Stimulated activated CD4-positive, alpha-beta T cell treated with anti-CD3 and anti-CD28 coated beads, Interleukin-1b, Interleukin-23, amount 100 ng/mL, for 4 hours (primary cell): ENCODE measurements around the gene COL26A1.
"Not testable (repeated sequence)": the region's sequence is repeated elsewhere in the genome, so short reads cannot be mapped to it uniquely, and the experiment has no call there.

Experiments
- DNase-seq, 2 donors: peaks; one replicate each; pipeline ENCODE4 v3.0.0-alpha.2; 2020; ENCODE audit warnings: low read depth in 2 of 2

Gene COL26A1

DNA sequence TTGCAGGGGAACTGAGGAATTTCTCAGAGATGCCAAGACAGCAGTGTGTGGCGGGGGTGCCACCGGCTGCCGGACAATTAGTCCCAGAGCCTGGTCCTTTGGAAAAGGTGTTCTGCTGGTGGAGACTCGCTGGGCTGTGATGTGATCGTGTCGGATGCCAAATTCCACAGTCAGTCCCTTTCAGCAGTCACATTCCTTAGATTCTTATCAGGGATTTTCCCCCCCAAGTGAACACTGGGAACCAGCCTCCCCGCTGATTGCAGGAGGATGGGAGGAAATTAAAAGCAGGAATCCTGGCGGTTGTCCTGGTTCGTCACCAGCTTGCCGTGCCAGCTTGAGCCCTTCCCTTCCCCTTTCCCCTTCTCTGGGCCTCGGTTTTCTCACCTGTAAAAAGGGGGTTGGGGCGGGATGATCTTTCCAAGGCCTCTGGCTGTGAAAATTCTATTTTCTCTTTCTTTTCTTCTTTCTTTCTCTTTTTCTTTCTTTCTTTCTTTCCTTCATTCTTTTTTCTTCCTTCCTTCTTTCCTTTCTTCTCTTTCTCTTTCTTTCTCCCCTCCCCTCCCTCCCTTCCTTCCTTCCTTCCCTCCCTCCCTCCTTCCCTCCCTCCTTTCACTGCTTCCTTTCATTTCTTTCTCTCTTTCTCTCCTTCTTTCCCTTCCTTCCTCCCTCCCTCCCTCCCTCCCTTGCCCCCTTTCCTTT, 39.6 kb downstream of the COL26A1 start:
- DNase-seq = no peak

DNA sequence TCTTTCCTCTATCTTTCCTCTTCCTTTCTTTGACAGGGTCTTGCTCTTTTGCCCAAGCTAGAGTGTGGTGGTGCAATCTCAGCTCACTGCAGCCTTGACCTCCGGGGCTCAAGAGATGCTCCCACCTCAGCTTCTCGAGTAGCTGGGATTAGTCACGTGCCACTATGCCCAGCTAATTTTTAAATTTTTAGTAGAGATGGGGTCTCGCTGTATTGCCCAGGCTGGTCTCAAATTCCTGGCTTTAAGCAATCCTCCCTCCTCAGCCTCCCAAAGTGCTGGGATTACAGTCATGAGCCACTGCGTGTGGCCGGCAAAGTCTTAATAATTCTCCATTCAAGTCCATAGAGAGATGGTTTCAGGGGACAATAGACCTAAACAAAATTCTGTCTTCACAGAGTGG, 40.2 kb downstream of the COL26A1 start:
- DNase-seq = no peak

- DNase-seq = no peak
Observed at GRCh38 chr7:101405474-101406067, 42.9 kb downstream of the COL26A1 start.

DNA sequence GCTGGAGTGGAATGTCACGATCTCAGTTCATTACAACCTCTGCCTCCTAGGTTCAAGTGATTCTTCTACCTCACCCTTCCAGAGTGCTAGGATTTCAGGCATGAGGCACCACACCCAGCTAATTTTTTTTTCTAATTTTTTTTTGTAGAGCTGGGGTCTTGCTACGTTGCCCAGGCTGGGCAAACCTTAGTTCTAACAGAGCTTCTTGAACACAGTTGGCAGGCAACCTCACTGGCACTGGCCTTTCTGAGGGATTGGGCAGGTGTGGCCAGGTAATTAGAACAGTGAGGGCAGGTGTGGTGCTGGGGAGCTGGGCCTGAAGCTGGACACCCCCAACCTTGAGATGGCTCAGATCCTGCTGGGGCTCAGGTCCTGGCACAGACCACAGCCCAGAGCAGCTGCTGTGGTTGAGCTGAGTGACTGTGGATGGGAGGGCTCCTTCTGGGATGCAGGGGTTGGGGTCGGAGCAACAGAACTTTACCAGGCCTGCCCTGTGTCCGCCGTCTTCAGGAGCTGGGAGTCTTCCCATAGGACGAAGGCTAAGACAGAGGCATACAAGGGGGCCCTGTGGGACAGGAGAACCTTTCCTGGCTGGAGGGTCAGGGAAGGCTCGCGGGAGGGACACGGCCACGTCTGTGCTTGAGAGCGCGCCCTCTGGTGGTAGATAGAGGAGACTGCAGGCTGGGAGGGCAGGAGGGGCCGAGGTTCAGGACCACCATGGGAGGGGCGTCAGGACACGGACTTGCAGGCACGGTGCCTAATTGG, 48.2 kb downstream of the COL26A1 start:
- peak; percentile 11 to 14 for DNase-seq

DNA sequence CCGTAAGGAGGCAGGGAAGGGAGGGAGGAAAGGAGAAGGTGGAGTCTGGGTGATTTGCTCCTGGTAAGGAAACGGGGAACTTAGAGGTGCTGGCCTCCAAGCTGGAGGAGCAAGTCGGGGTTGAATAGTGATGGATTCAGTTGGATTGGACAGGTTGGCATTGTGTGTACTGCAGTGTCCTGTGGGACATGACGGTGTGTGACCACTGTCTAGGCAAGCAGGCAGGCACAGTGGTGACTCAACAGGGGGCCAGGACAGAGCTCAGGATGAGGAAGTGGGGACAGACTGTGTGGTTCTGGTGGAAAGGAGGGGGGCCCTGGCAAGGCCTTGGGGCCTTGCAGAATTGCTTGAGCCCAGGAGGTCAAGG, 48.8 kb downstream of the COL26A1 start:
- no peak for DNase-seq

- DNase-seq = no peak
Observed at GRCh38 chr7:101412976-101413375, 50.3 kb downstream of the COL26A1 start.

DNA sequence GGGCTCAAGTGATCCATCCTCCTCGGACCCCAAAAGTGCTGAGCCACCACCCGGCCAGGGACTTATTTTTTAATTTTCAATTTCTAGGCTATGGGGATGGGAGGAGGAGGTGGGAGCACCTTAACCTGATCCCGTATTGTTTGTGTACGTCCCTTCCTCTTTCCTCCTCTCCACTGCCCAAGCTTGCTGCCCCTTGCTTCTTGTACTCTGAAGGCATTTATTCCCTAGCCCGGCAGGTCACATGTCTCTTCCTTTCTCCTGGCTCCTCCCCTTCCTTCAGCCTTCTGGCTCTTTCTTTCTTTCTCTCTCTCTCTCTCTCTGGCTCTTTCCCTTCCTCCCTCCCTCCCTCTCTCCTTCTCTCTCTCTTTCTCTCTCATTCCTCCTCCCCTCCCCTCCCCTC, 56.0 kb downstream of the COL26A1 start:
- no peak for DNase-seq

DNA sequence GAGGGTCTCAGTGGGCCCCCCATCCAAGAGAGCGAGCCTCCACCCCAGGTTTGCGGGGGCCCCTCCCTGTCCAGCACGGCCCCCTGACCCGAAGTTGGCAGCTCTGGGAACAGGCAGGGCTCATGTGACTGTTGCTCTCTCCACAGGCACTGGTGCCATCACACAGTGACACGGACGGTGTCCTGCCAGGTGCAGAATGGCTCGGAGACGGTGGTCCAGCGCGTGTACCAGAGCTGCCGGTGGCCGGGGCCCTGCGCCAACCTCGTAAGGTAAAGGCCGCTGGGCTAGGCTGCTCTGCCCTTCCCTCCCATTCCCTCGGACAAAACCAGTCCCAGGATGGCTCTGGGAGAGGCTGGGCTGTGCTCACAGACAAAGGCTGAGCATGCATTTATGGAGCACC, 57.2 kb downstream of the COL26A1 start:
- no peak for DNase-seq

- DNase-seq = no peak
Observed at GRCh38 chr7:101420436-101420835, 57.8 kb downstream of the COL26A1 start.

DNA sequence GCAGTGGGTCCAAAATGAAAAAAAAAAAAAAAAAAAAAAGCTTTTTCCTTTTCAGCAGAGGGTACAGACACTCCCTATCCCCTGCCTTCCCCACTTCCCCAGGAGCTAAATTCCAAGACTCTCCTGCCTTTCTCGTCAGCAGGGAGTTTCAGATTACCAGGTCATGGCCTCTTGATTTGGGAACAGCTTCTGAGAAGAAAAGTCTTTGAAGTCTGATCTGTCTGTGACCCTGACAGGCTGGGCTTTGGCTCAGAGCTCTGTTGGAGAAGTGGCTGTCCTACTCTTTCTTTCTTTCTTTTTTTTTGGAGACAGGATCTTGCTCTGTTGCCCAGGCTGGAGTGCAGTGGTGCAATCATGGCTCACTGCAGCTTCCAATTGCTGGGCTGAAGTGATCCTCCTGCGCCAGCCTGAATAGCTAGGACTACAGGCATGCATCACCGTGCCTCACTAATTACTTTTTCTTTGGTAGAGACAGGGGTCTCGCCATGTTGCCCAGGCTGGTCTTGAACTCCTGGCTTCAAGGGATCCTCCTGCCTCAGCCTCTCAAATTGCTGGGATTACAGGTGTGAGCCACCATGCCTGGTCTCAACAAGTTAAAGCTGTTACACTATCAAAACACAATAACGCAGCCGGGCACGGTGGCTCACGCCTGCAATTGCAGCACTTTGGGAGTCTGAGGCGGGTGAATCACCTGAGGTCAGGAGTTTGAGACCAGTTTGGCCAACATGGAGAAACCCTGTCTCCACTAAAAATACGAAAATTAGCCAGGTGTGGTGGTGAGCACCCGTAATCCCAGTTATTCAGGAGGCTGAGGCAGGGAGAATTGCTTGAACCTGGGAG, 59.9 kb downstream of the COL26A1 start:
- DNase-seq = no peak

DNA sequence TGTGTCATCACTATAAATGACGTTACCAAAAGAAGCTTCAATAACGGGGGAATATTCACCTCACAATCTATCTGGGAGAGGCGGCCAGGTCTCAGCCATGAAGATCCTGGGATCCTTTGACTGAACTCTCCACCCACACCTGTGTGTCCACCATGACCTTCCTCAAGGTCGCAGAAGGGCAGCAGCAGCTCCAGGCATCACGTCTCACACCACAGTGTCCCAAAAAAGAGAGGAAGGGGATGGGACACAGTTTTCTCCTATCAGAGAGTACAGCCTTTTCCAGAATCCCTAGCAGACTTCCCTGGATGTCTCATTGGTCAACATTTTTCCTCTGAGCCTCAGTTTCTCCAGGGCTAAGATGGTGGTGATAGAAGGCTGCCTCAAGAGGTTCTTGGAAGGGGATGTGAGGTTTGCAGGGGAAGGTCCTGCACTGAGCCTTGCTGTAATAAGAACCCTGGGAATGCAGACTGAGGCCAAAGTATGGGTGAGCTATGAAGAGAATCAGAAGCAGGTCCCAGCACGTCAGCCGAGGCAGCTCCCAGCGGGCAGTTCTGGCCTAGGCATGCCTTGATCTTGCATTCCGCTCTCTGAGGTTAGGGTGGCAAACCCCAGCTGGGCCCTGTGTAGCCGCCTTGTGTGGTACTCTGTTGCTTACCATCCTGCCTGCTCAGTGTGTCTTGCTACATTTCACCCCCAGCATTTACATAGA, 63.8 kb downstream of the COL26A1 start:
- DNase-seq = no peak

DNA sequence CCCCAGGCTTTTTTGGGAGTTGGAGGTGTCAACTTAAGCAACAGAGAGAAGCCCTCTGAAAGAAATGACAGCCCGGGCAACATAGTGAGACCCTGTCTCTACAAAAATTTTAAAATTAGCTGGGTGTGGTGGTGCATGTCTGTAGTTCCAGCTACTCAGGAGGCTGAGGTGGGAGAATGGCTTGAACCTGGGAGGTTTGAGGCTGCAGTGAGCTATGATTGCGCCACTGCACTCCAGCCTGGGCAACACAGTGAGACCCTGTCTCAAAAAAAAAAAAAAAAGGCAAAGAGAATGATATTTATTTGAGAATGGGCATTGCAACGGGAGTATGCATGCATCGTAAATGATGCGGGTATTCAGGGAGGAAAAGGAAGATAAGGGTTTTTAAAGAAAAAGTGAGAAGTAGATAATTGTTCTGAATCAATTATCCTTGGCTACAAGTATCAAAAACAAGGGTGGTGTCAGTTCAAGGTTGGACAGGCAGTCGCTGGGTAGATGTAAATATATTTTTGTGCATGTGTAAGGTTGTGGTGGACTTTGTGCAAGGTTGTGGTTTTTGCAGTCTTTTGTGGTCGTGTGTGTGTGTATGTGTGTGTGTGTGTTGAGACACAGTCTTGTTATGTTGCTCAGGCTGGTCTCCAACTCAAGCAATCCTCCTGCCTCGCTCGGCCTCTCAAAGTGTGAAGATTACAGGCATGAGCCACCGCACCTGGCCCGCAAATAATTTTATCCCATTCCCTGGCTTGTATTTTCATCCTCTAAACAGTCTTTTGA, 65.6 kb downstream of the COL26A1 start:
- no peak for DNase-seq

GRCh38 chr7:101432316-101432715, 69.6 kb downstream of the COL26A1 start:
- DNase-seq = no peak

- no peak for DNase-seq
Observed at GRCh38 chr7:101433688-101434087, 71.0 kb downstream of the COL26A1 start.

- not testable (repeated sequence) for DNase-seq
Observed at GRCh38 chr7:101434155-101434554, 71.5 kb downstream of the COL26A1 start.

DNA sequence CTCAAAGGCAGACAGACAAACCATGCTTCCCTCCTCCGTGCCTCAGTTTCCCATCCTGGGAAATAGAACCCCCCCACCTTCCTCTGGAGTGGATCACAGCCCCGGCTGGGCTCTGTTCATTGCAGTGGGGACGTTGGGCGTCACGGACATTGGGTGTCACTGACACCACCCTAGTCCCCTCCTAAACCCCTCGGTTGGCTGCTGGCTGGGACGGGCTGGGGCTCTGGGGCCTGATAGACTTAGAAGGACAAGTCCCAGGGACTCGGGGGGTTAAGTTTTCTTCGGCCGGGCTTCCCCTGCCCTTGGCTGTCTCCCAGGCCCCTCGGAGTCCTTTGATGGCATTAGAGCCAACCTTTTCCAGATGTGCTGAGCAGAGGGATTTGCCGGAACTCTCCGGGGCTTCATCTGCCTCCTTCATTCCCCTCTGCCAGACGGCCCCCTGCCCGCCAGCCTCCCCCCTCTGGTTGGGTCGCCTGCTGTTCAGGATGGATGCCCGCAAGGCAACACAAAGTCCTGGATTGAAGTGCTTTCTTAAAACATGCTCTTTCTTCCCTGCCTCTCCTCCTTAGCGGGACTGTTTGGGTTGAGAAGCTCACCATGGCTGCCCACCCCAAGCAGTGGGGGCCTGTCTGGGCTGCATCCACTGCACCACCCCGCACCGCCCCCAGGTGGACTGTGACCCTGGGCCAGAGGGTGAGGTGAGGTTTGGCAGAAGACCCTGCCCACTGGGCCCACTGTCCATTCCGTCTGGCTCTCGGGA, 73.0 kb downstream of the COL26A1 start:
- no peak for DNase-seq

- DNase-seq = no peak
Observed at GRCh38 chr7:101436221-101436735, 73.6 kb downstream of the COL26A1 start.

GRCh38 chr7:101436857-101437576, 74.3 kb downstream of the COL26A1 start:
- no peak for DNase-seq

- no peak for DNase-seq
Observed at GRCh38 chr7:101441890-101442289, 79.2 kb downstream of the COL26A1 start.
